HEK293T (cell line): Measurements from ENCODE around the gene RHOG.

ENCODE experiments used
- ARNT ChIP-seq: fragments of 450-650 bp; IDR thresholded peaks from 2 replicates; pipeline ENCODE4 v1.6.1; 2017; ENCODE audit warnings: mild to moderate bottlenecking
- ELF4 ChIP-seq: fragments of 450-650 bp; IDR thresholded peaks from 2 replicates; pipeline ENCODE4 v1.6.1; 2017; ENCODE audit warnings: antibody characterized with exemption

DNA sequence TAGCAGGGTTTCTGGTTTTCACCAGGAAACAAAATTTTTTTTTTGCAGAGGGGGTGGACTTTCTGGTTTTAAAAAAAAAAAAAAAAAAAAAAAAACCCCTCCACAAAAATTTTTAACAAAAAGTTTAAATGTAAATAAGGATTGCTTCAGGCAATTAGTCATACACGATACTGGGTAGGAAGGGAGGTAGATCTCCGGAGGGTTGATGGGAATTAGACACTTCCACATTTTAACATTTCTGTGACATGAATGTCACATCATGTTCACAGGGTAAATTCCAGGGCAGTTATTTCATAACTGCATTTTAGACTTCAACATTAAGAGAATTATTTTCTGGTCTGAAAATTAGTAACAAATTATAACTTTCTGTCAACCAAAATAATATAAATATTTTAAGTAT lies 59.3 kb downstream of the RHOG start:
- no peak for TF ChIP-seq ARNT
- TF ChIP-seq ELF4 = no peak
